SK-N-SH treated with all-trans-retinoic acid at 6 μM for 48 hours (cell line): ENCODE data around the gene NR2E3.

Source experiments
- ISL1 ChIP-seq: fragments of 250-450 bp; sonication (Bioruptor Pico); IDR thresholded peaks from 2 replicates; pipeline ENCODE4 v2.1.2; 2022; ENCODE audit warnings: mild to moderate bottlenecking, moderate library complexity
- PATZ1 ChIP-seq: fragments of 250-450 bp; sonication (Bioruptor Pico); IDR thresholded peaks from 2 replicates; pipeline ENCODE4 v1.8.0; 2020; ENCODE audit warnings: mild to moderate bottlenecking, moderate library complexity, borderline replicate concordance
- TOX ChIP-seq: fragments of 250-450 bp; sonication (Bioruptor Pico); IDR thresholded peaks from 2 replicates; pipeline ENCODE4 v1.8.0; 2021; ENCODE audit warnings: mild to moderate bottlenecking, moderate library complexity, borderline replicate concordance

DNA sequence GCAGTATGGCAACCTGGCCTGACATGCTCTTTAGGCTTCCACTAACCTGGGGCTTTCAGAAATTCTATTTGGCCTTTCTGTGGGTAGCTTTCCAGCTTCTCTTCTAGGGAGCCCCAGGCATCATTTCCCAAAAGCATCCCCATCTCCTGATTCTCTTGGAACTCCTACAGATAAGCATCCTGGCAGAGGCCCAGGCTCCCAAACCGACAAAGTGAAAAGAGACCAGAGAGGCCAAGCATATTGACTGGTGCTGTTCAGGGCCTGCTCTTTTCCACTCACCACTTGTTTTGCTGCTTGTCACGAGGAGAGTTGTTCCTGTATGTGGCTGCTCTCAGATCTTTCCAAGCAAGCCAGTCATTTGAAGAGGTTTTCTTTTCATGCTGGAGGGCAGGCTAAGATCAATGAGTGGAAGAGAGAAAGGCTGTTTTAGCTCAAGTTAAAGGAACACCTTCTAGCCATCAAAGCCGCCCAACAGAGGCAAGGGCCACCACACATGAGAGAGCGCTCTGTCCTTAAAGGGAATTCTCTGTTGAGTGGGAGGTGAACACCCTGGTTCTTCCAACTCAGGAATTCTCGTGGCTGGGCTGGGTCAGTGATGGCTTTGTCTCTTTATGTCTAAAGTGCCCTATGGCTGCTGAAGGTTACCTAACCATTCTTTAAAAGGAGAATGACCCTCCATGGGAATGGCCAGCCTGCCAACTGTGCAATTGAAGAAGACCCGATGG, 31.1 kb upstream of the NR2E3 start:
- TF ChIP-seq ISL1 (no peak), PATZ1 (CRISPR knock-in tag) (no peak), TOX (CRISPR knock-in tag) (no peak)
